ENCODE results near the gene TRAF6. TPM values are rescaled to one million over a fixed set of nuclear protein-coding genes. Genes with fewer than 3 reads are reported as not detected.

TRAF6 gene
- total and polyA plus RNA-seq, 2 of the 13 experiments (the other 11 are each of a cell fraction or from before 2014, with no cell fraction given), result 3.3 to 5.9 TPM

DNA sequence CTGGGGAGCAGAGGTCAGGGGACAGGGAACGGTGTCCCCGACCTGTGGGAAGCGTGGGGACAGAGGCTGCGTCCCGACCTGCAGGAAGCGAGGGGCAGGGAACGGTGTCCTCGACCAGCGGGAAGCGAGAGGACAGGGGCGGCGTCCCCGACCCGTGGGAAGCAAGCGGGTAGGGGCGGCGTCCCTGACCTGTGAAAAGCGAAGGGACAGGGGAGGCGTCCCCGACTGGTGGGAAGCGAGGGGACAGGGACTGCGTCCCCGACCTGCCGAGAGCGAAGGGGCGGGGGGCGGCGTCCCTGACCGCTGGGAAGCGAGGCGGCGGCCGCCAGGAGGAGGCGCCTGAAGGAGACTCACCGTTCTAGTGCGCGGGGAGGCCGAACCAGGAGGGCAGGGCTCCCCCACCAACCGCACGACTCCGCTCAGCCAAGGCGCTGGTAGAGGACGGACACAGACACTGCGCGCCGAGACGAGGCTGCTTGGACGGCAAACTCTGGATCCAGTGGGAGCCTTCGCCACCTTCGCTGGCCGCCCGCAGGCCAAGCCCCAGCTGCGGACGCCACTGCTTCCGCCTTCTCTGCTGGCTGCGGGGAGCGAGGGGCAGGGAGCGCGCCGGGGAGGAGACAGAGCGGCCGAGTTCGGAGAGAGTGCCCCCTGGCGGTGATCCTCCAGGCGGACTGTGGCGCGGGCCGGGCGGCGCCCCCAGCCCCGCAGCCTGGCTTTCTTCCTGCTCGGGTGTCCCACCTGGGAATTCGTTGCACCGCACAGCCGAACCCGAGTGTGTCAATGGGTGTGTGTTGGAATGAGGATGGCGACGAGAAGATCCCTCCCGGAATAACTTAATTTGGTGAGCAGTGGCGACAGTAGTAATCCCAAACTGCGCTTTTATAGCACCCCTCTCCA lies at the start of gene TRAF6 (continued):
- TF ChIP-seq, protein P1, sequence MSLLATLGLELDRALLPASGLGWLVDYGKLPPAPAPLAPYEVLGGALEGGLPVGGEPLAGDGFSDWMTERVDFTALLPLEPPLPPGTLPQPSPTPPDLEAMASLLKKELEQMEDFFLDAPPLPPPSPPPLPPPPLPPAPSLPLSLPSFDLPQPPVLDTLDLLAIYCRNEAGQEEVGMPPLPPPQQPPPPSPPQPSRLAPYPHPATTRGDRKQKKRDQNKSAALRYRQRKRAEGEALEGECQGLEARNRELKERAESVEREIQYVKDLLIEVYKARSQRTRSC (CRISPR knock-in tag; IDR thresholded peaks at IDR 0.05; ENCODE audit: low read depth), result no peak
- TF ChIP-seq TAF1 (CRISPR knock-in tag; IDR thresholded peaks at IDR 0.05) (peak; percentile 93), ZNF264 (CRISPR knock-in tag; IDR thresholded peaks at IDR 0.05) (peak; percentile 78), POLR2AphosphoS5 (IDR thresholded peaks at IDR 0.05; ENCODE audit: low read depth, low read length) (peak; percentile 93), NFKB2 (CRISPR knock-in tag; IDR thresholded peaks at IDR 0.05; ENCODE audit: borderline replicate concordance) (peak; percentile 88; the same call in 1 of the 2 replicates), TRIM24 (CRISPR knock-in tag; IDR thresholded peaks at IDR 0.05) (no peak), MZF1 (CRISPR knock-in tag; IDR thresholded peaks at IDR 0.05; ENCODE audit: borderline replicate concordance) (0 out of 2 replicates have a peak, but pooled peaks have one; percentile 41), FOXO1 (CRISPR knock-in tag; IDR thresholded peaks at IDR 0.05) (peak; percentile 81), NPAS2 (CRISPR knock-in tag; IDR thresholded peaks at IDR 0.05; ENCODE audit: borderline replicate concordance) (no peak), GTF2F1 (IDR thresholded peaks at IDR 0.05; ENCODE audit: low read length) (no peak), PPARG (CRISPR knock-in tag; conservative IDR thresholded peaks at IDR 0.05) (no peak; the same call in 1 of the 2 replicates), TCF7L2 (IDR thresholded peaks at IDR 0.05; ENCODE audit: low read depth, low read length) (no peak), CBX2 (IDR thresholded peaks at IDR 0.05; ENCODE audit: low read depth, low read length) (no peak), CBX2 (CRISPR knock-in tag; IDR thresholded peaks at IDR 0.05; ENCODE audit: low read depth) (no peak), ZNF432 (CRISPR knock-in tag; IDR thresholded peaks at IDR 0.05; ENCODE audit: borderline replicate concordance) (no peak)
- TF ChIP-seq, protein P2, sequence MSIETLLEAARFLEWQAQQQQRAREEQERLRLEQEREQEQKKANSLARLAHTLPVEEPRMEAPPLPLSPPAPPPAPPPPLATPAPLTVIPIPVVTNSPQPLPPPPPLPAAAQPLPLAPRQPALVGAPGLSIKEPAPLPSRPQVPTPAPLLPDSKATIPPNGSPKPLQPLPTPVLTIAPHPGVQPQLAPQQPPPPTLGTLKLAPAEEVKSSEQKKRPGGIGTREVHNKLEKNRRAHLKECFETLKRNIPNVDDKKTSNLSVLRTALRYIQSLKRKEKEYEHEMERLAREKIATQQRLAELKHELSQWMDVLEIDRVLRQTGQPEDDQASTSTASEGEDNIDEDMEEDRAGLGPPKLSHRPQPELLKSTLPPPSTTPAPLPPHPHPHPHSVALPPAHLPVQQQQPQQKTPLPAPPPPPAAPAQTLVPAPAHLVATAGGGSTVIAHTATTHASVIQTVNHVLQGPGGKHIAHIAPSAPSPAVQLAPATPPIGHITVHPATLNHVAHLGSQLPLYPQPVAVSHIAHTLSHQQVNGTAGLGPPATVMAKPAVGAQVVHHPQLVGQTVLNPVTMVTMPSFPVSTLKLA (IDR thresholded peaks at IDR 0.05), result no peak
- TF ChIP-seq, protein P3, sequence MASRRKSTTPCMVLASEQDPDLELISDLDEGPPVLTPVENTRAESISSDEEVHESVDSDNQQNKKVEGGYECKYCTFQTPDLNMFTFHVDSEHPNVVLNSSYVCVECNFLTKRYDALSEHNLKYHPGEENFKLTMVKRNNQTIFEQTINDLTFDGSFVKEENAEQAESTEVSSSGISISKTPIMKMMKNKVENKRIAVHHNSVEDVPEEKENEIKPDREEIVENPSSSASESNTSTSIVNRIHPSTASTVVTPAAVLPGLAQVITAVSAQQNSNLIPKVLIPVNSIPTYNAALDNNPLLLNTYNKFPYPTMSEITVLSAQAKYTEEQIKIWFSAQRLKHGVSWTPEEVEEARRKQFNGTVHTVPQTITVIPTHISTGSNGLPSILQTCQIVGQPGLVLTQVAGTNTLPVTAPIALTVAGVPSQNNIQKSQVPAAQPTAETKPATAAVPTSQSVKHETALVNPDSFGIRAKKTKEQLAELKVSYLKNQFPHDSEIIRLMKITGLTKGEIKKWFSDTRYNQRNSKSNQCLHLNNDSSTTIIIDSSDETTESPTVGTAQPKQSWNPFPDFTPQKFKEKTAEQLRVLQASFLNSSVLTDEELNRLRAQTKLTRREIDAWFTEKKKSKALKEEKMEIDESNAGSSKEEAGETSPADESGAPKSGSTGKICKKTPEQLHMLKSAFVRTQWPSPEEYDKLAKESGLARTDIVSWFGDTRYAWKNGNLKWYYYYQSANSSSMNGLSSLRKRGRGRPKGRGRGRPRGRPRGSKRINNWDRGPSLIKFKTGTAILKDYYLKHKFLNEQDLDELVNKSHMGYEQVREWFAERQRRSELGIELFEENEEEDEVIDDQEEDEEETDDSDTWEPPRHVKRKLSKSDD (CRISPR knock-in tag; IDR thresholded peaks at IDR 0.05; ENCODE audit: low read depth), result peak; percentile 85
- TF ChIP-seq, protein P4, sequence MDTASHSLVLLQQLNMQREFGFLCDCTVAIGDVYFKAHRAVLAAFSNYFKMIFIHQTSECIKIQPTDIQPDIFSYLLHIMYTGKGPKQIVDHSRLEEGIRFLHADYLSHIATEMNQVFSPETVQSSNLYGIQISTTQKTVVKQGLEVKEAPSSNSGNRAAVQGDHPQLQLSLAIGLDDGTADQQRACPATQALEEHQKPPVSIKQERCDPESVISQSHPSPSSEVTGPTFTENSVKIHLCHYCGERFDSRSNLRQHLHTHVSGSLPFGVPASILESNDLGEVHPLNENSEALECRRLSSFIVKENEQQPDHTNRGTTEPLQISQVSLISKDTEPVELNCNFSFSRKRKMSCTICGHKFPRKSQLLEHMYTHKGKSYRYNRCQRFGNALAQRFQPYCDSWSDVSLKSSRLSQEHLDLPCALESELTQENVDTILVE (CRISPR knock-in tag; IDR thresholded peaks at IDR 0.05), result 0 out of 2 replicates have a peak, but pooled peaks have one; percentile 38
- TF ChIP-seq, protein P5, sequence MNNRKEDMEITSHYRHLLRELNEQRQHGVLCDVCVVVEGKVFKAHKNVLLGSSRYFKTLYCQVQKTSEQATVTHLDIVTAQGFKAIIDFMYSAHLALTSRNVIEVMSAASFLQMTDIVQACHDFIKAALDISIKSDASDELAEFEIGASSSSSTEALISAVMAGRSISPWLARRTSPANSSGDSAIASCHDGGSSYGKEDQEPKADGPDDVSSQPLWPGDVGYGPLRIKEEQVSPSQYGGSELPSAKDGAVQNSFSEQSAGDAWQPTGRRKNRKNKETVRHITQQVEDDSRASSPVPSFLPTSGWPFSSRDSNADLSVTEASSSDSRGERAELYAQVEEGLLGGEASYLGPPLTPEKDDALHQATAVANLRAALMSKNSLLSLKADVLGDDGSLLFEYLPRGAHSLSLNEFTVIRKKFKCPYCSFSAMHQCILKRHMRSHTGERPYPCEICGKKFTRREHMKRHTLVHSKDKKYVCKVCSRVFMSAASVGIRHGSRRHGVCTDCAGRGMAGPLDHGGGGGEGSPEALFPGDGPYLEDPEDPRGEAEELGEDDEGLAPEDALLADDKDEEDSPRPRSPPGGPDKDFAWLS (CRISPR knock-in tag; IDR thresholded peaks at IDR 0.05; ENCODE audit: borderline replicate concordance), result no peak
- TF ChIP-seq, protein P6, sequence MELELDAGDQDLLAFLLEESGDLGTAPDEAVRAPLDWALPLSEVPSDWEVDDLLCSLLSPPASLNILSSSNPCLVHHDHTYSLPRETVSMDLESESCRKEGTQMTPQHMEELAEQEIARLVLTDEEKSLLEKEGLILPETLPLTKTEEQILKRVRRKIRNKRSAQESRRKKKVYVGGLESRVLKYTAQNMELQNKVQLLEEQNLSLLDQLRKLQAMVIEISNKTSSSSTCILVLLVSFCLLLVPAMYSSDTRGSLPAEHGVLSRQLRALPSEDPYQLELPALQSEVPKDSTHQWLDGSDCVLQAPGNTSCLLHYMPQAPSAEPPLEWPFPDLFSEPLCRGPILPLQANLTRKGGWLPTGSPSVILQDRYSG (CRISPR knock-in tag; IDR thresholded peaks at IDR 0.05), result 0 out of 2 replicates have a peak, but pooled peaks have one; percentile 32

All from HepG2 (cell line).